Right lobe of liver (tissue), 6 donors: ENCODE data around the gene IQSEC1. TPM values are rescaled to one million over a fixed set of nuclear protein-coding genes. Genes with fewer than 3 reads are reported as not detected.

ENCODE experiments used
- ATAC-seq, 4 donors: fragments of 200-7000 bp; cut with Tn5 transposase; one replicate each; pipeline ENCODE4 v1.9.1; 2020; ENCODE audit warnings: mild to moderate bottlenecking in 4 of 4, moderate library complexity in 4 of 4
- DNase-seq, 3 donors: peaks; one replicate each; pipeline ENCODE4 v3.0.0-alpha.2; 2020
- H3K27ac ChIP-seq, 3 donors: fragments of 200-600 bp; one replicate each; pipeline ENCODE4 v1.8.0; 2022
- H3K27me3 ChIP-seq, 2 donors: fragments of 200-600 bp; one replicate each; pipeline ENCODE4 v1.8.0; 2022
- H3K36me3 ChIP-seq, 4 donors: fragments of 200-600 bp; sonication (generic) in 1 of 4; one replicate each; pipeline versions ENCODE4 v1.5.1 to v1.8.0; 2017 to 2022; ENCODE audit warnings: control low read depth in 1 of 4
- H3K4me1 ChIP-seq, 4 donors: fragments of 200-600 bp; sonication (generic) in 1 of 4; one replicate each; pipeline versions ENCODE4 v1.5.1 to v1.8.0; 2017 to 2022; ENCODE audit warnings: control low read depth in 1 of 4
- H3K4me3 ChIP-seq, 3 donors: fragments of 200-600 bp; one replicate each; pipeline ENCODE4 v1.8.0; 2022
- H3K9me3 ChIP-seq, 4 donors: fragments of 200-600 bp; sonication (generic) in 1 of 4; one replicate each; pipeline versions ENCODE4 v1.5.1 to v1.8.0; 2017 to 2022; ENCODE audit warnings: control low read depth in 1 of 4
- CTCF ChIP-seq, 4 donors: fragments of 200-600 bp in 3 of 4; fragments of 450-650 bp in 1 of 4; IDR thresholded peaks; one replicate each; pipeline versions ENCODE4 v1.5.1 to v1.8.0; 2016 to 2022; ENCODE audit warnings: antibody characterized with exemption in 4 of 4, mild to moderate bottlenecking in 2 of 4
- POLR2A ChIP-seq: fragments of 450-650 bp; IDR thresholded peaks from one replicate; pipeline ENCODE4 v1.6.1; 2017; ENCODE audit warnings: antibody characterized with exemption, mild to moderate bottlenecking
- WGBS: methylation state at CpG from one replicate; pipeline ENCODE4 v1.1.6; 2018; ENCODE audit warnings: low coverage, low lambda C conversion rate; ENCODE audit not compliant: insufficient coverage; ENCODE audit errors: missing lambda C conversion rate; 5-methylcytosine and 5-hydroxymethylcytosine counted together
- intact Hi-C, 2 donors: fragments of 100-400 bp; cut with DNase I; formaldehyde crosslinking; loops; one replicate each; pipeline versions ENCODE4 v1.11.2 to v1.14.1; 2022
- total RNA-seq, 6 experiments: library from RNA; depleted of rRNA in 2 of 6; stranded (reverse); fragments of >200 nt in 2 of 6; fragmentation: NEBNext Ultra II Directional in 3 of 6; extraction: Animal tissue kit (Norgen Biotek cat#: 25700) in 3 of 6; gene quantifications; one replicate each; pipeline versions ENCODE4 v1.1.0 to v1.2.4, GENCODE V29; 2016 to 2023
- donor health status: DM: no; HTN: yes; CAD: no.
- donor health status: DM: no; HTN: no; CAD: no.
- donor health status: DM: no; HTN: no; CAD: no.
- donor health status: DM: no; HTN: yes; CAD: no.
- donor health status: DM: no; HTN: yes; CAD: no.

IQSEC1 gene
- total RNA-seq, 6 experiments from 2014 or later: 32.1 to 61.3 (median 48.9) TPM

- H3K27ac ChIP-seq: no peak overlapping the region
- no peaks in the 10 kb centered on the region for H3K4me1 ChIP-seq
- no peaks in the 10 kb centered on the region for H3K9me3 ChIP-seq
- H3K36me3 ChIP-seq: peaks cover 0 to 81% (median 37%) of the 10 kb centered on the region in 4 donors
- no peak for DNase-seq
- H3K27me3 ChIP-seq: no peaks in the 10 kb centered on the region
- no peak for ATAC-seq
- intact Hi-C loops: loop anchor here in 1 of 2 donors (10.0 kb wide), 1 partner anchor 76 kb away; no protein-coding TSS in a partner anchor
- TF ChIP-seq CTCF (IDR thresholded peaks at IDR 0.05) (no peak), POLR2A (no peak)
- no CpG with 5 or more reads among the region's 7 CpGs for WGBS
- H3K4me3 ChIP-seq: no peak overlapping the region
These were observed 164.4 kb downstream of the IQSEC1 start for GRCh38 chr3:12908859-12909258.

GRCh38 chr3:12908136-12908730, 165.0 kb downstream of the IQSEC1 start:
- no peak for ATAC-seq
- no peaks in the 10 kb centered on the region for H3K4me1 ChIP-seq
- H3K27ac ChIP-seq: no peak overlapping the region
- no peaks in the 10 kb centered on the region for H3K9me3 ChIP-seq
- 70% methylated on average over 2 of the region's 28 CpGs for WGBS
- peaks cover 0 to 75% (median 37%) of the 10 kb centered on the region in 4 donors for H3K36me3 ChIP-seq
- DNase-seq: no peak
- H3K27me3 ChIP-seq: no peaks in the 10 kb centered on the region
- H3K4me3 ChIP-seq: no peak overlapping the region
- intact Hi-C loops: loop anchor here in 1 of 2 donors (10.0 kb wide), 1 partner anchor 77 kb away; no protein-coding TSS in a partner anchor
- no peak for TF ChIP-seq CTCF (IDR thresholded peaks at IDR 0.05)
- no peak for TF ChIP-seq POLR2A

- intact Hi-C loops: loop anchor here in 1 of 2 donors (10.0 kb wide), 1 partner anchor 77 kb away; no protein-coding TSS in a partner anchor
- WGBS: 80% methylated on average over 6 of the region's 18 CpGs
- Histone ChIP-seq H3K9me3 (no peaks in the 10 kb centered on the region), H3K4me1 (no peaks in the 10 kb centered on the region), H3K27me3 (no peaks in the 10 kb centered on the region), H3K27ac (no peak overlapping the region), H3K4me3 (no peak overlapping the region), H3K36me3 (peaks cover 0 to 74% (median 35%) of the 10 kb centered on the region in 4 donors)
- DNase-seq (no peak), ATAC-seq (no peak)
- TF ChIP-seq CTCF (IDR thresholded peaks at IDR 0.05): no peak
- no peak for TF ChIP-seq POLR2A
These were observed 165.5 kb downstream of the IQSEC1 start for GRCh38 chr3:12907729-12908128.

GRCh38 chr3:12907296-12907695, 165.9 kb downstream of the IQSEC1 start:
- DNase-seq (no peak), ATAC-seq (no peak)
- Histone ChIP-seq H3K27ac (no peak overlapping the region), H3K36me3 (peaks cover 0 to 74% (median 35%) of the 10 kb centered on the region in 4 donors), H3K27me3 (no peaks in the 10 kb centered on the region), H3K4me1 (no peaks in the 10 kb centered on the region), H3K9me3 (no peaks in the 10 kb centered on the region), H3K4me3 (no peak overlapping the region)
- intact Hi-C loops: loop anchor here in 1 of 2 donors (10.0 kb wide), 1 partner anchor 78 kb away; no protein-coding TSS in a partner anchor
- TF ChIP-seq CTCF (IDR thresholded peaks at IDR 0.05) (no peak), POLR2A (no peak)
- WGBS: 87% methylated on average over 3 of the region's 16 CpGs
